GM18909 (cell line): ENCODE measurements around the gene NAP1L4.
"Not testable (repeated sequence)": the region's sequence is repeated elsewhere in the genome, so short reads cannot be mapped to it uniquely, and the experiment has no call there.

ENCODE experiments used
- ATAC-seq: cut with Tn5 transposase; IDR thresholded peaks from one replicate; pipeline ENCODE4 v1.9.1; 2021; ENCODE audit warnings: mild to moderate bottlenecking; ENCODE audit not compliant: unreplicated experiment, poor library complexity

The NAP1L4 gene

DNA sequence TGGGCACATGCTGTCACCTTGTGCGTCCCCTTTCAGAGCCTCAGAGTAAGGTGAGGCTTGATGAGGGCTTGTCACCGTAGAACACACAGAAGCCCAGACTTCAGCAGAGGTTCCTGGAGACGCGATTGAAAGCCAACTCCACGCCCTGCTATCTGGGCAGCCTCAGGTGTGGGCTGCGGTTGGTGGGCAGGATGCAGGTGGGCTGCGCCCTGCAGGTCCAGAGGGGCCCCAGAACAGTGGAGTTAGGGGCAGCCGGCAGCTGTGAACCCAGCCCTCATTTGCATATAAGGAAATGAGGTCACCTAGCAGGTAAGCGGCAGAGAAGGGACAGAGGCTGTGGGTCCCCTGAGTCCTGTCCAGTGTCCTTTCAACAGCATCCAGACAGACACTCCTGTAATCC is 78.4 kb downstream of the NAP1L4 start:
- ATAC-seq, result no peak

DNA sequence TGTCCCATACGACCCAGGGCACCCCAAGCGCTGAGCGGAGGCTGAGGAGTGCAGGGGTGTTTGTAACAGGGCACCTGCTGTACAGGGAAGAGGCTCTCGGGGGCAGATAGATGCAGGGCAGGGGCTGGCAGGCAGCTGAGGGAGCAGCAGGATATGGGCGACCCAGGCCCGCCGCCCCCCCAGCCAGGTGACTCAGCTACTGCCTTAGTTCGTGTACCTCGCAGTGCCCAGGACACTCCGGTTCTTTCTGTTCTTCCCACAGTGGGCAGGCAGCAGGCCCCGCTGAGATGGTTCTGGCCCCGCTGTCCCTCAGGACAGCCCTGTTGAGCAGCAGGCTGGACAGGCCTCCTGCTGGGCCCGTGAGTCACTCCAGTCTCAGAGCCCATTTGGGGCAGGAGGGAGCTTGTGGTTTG is 79.1 kb downstream of the NAP1L4 start:
- ATAC-seq, result no peak

- no peak for ATAC-seq
Measured at GRCh38 chr11:2912498-2912897, 79.6 kb downstream of the NAP1L4 start.

DNA sequence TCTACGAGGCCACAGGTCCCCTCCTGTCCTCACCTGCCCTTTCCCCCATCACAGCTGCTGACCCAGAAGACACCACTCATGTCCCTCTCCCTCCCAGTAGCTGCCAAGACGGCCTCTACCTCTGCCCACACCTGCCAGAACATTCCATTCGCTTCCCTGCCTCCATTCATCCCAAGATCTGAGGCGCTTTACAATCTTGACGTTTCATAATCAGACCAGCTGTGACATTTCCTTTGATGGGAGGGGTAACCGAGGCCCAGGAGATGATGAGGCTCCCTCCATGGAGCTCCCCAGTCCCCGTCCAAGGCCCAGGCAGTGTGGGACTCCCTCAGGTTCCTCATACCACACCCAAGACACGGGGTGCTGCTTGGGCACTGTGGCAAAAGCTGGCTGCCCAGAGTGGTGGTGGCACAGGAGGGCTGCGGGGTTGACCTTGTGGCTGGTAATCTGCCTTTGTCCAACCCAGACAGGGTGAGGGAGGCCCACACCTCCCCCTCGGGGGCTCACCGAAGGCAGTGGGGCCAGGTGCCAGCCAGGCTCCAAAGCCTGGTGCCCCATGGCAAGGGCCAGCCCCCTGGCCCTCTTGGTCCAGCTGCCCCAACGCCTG is 80.2 kb downstream of the NAP1L4 start:
- ATAC-seq, result no peak

DNA sequence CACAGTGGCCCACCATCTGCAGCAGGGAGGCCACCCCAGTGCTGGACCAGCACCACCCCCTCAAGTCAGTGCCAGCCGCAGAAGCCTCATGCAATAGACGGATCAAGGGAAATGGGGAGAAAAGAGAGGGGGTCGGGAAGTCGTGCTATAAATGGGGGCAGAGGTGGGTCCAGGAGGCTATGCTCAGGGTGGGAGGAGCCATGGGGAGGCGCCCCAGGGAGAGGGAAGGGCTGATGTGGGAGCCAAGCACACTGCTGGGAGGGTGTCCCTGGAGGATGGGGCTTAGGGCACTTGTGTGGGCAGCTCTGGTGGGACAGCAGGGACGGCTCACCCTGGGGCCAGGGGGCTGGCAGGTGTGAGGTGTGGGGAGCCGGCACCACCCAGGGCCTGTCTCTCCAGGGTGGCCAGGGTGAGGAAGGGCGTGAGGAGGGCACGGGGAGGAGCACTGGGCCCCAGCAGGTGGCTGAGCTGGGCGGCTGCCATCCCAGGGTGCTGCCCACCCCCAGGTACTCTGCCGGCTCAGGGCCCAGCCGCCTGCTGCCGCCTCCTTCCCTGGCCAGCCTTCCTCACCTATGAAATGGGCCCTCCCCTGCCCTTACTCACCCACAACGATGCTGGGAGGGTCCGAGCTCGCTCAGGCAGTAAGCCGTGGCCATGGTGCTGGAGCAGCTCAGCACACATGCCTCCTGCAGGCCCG is 80.9 kb downstream of the NAP1L4 start:
- no peak for ATAC-seq

- no peak for ATAC-seq
Measured at GRCh38 chr11:2910401-2910955, 81.7 kb downstream of the NAP1L4 start.

DNA sequence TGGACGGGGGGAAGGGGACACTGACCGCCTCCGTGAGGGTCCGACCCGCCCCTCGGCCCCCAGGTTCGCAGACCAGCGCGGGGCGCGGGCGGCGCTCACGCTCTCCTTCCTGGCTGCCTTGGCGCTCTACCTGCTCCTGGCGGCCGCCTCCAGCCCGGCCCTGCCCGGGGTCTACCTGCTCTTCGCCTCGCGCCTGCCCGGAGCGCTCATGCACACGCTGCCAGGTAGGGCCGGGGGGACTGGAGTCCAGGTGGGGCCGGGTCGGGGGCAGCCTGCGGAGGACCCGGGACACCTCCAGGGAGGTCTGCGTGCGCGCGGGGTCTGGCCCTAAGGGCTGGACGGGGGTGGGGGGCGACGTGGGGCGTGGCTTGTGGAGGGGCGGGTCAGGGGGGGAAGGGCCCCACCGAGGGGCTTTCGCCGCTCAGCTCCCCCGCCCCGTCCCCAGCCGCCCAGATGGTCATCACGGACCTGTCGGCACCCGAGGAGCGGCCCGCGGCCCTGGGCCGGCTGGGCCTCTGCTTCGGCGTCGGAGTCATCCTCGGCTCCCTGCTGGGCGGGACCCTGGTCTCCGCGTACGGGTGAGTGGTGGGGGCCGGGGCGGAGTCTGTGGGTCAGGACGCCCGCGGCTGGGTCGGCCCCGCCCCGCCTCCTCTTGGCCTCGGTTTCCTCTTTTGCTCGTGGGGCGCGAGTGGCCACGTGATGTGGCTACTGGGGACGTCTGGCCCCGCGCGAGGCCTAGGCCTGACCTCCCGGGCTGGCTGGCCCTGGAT is 82.8 kb downstream of the NAP1L4 start:
- no peak for ATAC-seq

DNA sequence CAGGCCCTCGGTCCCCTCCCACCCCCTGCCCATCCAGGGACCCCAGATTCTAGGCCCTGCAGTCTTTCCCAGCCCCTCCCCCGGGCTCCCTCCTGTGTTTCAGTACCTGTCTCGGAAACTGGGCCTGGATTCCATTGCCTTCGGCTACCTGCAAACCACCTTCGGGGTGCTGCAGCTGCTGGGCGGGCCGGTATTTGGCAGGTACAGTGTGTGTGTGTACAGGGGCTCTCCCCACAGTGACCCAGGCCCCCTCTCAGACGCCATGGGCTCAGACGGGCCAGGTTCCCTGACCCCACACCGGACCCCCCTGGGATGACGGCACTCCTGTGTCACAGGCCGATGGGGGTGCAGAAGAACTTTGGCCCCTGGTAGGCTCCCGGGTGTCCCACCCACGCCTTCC is 84.0 kb downstream of the NAP1L4 start:
- ATAC-seq, result no peak

GRCh38 chr11:2905299-2905698 is 86.8 kb downstream of the NAP1L4 start:
- not testable (repeated sequence) for ATAC-seq

GRCh38 chr11:2904153-2905052 is 87.7 kb downstream of the NAP1L4 start:
- ATAC-seq, result no peak

GRCh38 chr11:2903672-2904011 is 88.5 kb downstream of the NAP1L4 start:
- no peak for ATAC-seq

GRCh38 chr11:2902784-2903671 is 89.1 kb downstream of the NAP1L4 start:
- no peak for ATAC-seq

- peak; percentile 92 for ATAC-seq
Measured at GRCh38 chr11:2901854-2902783, 90.0 kb downstream of the NAP1L4 start.

GRCh38 chr11:2901196-2901796 is 90.8 kb downstream of the NAP1L4 start:
- no peak for ATAC-seq

- ATAC-seq, result no peak
Measured at GRCh38 chr11:2899080-2899783, 92.9 kb downstream of the NAP1L4 start.

DNA sequence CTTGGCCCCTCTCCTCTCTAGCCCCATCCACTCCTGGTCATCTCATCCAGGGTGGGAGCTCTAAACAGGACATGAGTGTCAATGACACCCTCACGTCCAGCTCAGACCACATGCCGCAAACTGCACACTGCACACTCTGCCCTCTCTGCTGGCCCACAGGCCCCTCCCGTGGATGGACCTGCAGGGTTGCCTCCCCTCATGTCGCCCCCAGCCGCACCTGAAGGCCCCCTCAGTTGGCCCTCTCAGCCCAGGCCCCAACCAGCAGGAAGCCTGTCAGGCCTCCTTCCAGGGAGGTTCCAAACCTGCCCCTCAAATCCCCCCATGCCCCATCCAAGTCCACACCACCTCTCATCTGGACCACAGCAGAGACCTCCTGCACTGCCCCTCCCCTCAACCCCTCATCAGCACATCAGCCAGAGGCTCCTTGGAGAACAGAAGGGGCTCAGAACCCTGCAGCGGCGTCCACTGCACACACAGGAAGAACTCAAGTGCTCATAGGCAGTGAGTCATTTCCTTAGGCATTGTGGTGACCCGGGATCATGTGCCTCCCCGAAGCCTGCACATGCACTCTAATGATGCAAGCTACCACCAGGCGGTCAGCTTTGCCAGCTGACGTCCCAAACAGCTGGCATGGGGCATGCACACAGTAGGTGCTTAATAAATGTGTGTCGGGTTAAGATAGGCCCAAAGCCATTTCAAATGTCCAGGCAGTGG is 93.6 kb downstream of the NAP1L4 start:
- ATAC-seq, result no peak

DNA sequence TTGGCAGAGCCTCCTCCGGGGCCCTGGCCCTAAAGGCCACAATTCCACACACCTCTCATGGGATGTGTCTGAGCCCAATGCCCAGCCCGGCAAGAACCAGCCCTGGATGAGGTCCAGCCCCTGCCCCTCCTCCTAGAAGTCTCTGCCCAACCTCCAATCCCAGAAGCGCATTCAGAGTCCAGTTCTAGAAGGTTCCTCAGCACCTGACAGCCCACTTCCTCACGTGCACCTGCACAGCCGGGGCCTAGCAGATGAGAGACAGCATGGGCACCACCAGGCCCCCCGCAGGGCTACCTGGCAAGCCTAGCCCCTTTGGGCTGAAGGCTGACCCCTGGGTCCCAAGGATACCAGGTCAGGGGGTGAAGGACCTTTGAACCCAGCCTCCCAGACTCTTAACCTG is 95.1 kb downstream of the NAP1L4 start:
- ATAC-seq, result no peak
